BJ (cell line): ENCODE measurements around the gene C1orf159. TPM values are rescaled to one million over a fixed set of nuclear protein-coding genes. Genes with fewer than 3 reads are reported as not detected.

Experiments used
- CTCF ChIA-PET: fragments of 350-600 bp; formaldehyde crosslinking; extraction: SDS; loops from one replicate; lab custom pipeline; 2021; ENCODE audit warnings: antibody characterized with exemption, inconsistent platforms; lab: Yijun Ruan, JAX
- POLR2A ChIA-PET: fragments of 300-600 bp; sonication (Branson Sonifier 250); formaldehyde crosslinking; extraction: SDS; loops from one replicate; lab custom pipeline; 2021; ENCODE audit warnings: antibody characterized with exemption; lab: Charles Lee
- DNase-seq: peaks from one replicate; pipeline ENCODE4 v3.0.0-alpha.2; 2011; ENCODE audit warnings: low read depth
- H3K27me3 ChIP-seq: 2 replicates; pipeline ENCODE4 v1.6.0; 2011; ENCODE audit warnings: low read length; ENCODE audit not compliant: control insufficient read depth, insufficient read depth
- H3K36me3 ChIP-seq: 2 replicates; pipeline ENCODE4 v1.5.1; 2011; ENCODE audit warnings: low read length; ENCODE audit not compliant: control insufficient read depth, insufficient read depth
- H3K4me3 ChIP-seq: 2 replicates; pipeline ENCODE4 v1.5.1; 2011; ENCODE audit warnings: low read depth, mild to moderate bottlenecking, control low read depth, low read length
- polyA plus RNA-seq: library from polyadenylated mRNA; depleted of rRNA; stranded (reverse); fragments of >200 nt; gene quantifications from 2 replicates; pipeline ENCODE4 v1.2.3, GENCODE V29; 2011
- TF ChIP-seq, protein P1 (sequence below): IDR thresholded peaks from 2 replicates; pipeline ENCODE4 v1.5.1; 2011; ENCODE audit warnings: low read depth, mild to moderate bottlenecking, control low read depth, inconsistent platforms, low read length, moderate library complexity; ENCODE audit not compliant: insufficient read depth

C1orf159 gene
- polyA plus RNA-seq, 1 experiment: 8.9 TPM

DNA sequence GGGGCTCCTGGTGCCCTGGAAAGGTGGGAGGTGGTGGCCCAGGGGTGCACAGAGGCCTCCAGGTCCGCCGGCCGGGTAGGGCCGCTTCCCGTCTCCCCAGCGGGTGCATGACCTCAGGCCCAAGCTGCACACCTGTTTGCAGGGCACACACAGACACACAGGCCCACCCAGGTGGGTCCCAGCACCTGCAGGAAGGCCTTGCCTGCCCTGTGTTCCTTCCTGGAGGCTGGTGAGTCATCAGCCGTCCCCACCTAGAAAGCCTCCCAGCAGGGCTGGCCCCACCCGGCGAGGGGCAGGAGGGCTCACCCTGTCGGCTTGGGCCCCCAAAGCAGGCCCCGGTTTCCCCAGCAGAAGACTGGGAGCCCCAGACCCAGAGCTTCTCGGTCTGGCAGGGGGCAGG lies 34.2 kb upstream of the C1orf159 start:
- POLR2A ChIA-PET: no interaction called here
- Histone ChIP-seq H3K4me3 (no peak overlapping the region), H3K27me3 (no peaks in the 10 kb centered on the region), H3K36me3 (no peaks in the 10 kb centered on the region)
- no peak for DNase-seq
- TF ChIP-seq, protein P1, sequence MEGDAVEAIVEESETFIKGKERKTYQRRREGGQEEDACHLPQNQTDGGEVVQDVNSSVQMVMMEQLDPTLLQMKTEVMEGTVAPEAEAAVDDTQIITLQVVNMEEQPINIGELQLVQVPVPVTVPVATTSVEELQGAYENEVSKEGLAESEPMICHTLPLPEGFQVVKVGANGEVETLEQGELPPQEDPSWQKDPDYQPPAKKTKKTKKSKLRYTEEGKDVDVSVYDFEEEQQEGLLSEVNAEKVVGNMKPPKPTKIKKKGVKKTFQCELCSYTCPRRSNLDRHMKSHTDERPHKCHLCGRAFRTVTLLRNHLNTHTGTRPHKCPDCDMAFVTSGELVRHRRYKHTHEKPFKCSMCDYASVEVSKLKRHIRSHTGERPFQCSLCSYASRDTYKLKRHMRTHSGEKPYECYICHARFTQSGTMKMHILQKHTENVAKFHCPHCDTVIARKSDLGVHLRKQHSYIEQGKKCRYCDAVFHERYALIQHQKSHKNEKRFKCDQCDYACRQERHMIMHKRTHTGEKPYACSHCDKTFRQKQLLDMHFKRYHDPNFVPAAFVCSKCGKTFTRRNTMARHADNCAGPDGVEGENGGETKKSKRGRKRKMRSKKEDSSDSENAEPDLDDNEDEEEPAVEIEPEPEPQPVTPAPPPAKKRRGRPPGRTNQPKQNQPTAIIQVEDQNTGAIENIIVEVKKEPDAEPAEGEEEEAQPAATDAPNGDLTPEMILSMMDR: no peak
- CTCF ChIA-PET: no interaction called here

- DNase-seq: no peak
- ChIA-PET POLR2A (interaction anchor here (0.6 kb wide), 1 partner anchor 8 kb away, joined by 3 read pairs; no protein-coding TSS in a partner anchor), CTCF (no interaction called here)
- H3K4me3 ChIP-seq: no peak overlapping the region
- TF ChIP-seq, protein P1: no peak
- no peaks in the 10 kb centered on the region for H3K27me3 ChIP-seq
- no peaks in the 10 kb centered on the region for H3K36me3 ChIP-seq
Observed at GRCh38 chr1:1149416-1149815, 33.5 kb upstream of the C1orf159 start.

GRCh38 chr1:1148569-1148968 lies 32.7 kb upstream of the C1orf159 start:
- ChIA-PET POLR2A (no interaction called here), CTCF (interaction anchor here (1.2 kb wide), 1 partner anchor 26 kb away, joined by 4 read pairs; no protein-coding TSS in a partner anchor)
- Histone ChIP-seq H3K4me3 (no peak overlapping the region), H3K27me3 (no peaks in the 10 kb centered on the region), H3K36me3 (no peaks in the 10 kb centered on the region)
- no peak for DNase-seq
- TF ChIP-seq, protein P1: no peak

DNA sequence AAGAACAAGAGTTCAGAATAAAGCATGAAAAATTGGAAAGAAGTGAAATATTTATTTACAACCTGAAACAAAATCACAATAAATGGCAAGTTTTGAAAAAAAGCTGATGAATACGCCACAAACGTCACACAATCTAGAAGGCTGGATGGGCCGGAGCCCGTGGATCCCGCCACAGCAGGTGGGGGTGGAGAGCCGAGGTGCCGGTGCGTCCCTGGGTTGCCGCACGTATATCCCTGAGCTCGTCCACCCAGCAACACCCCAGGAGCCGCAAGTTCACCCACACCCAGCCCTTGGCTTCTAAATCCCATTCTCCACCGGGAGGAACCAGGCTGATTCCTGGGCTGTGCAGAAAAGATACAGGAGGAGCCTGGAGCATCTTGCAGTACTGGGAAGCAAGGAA lies 32.2 kb upstream of the C1orf159 start:
- ChIA-PET POLR2A (no interaction called here), CTCF (interaction anchor here (1.2 kb wide), 1 partner anchor 25 kb away, joined by 4 read pairs; no protein-coding TSS in a partner anchor)
- Histone ChIP-seq H3K27me3 (no peaks in the 10 kb centered on the region), H3K36me3 (no peaks in the 10 kb centered on the region), H3K4me3 (no peak overlapping the region)
- no peak for DNase-seq
- TF ChIP-seq, protein P1: no peak

DNA sequence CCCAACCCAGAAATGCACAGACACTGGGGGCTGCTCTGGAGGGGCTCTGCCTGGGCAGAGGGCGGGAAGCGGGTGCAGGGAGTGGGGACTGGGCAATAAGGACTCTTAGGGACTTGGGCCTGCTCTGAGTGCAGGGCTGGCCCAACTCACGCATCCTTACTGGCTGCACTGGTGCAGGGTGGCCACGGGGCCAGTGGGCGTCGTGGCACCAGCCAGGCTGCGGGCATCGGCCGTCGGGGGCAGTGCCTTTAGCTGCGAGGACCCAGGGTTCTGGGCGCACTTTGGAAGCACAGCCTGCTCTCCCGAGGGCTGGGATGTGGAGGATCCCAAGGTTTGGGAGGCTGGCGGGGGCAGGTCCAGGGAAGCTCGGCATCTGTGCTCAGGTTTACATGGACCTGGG lies 30.7 kb upstream of the C1orf159 start:
- CTCF ChIA-PET: no interaction called here
- Histone ChIP-seq H3K36me3 (no peaks in the 10 kb centered on the region), H3K4me3 (no peak overlapping the region), H3K27me3 (peaks cover 1% of the 10 kb centered on the region; the same call in 1 of the 2 replicates)
- POLR2A ChIA-PET: no interaction called here
- DNase-seq: no peak
- TF ChIP-seq, protein P1: no peak
